CD14-positive monocyte (primary cell): ENCODE data around the gene PAFAH1B2. TPM values are rescaled to one million over a fixed set of nuclear protein-coding genes. Genes with fewer than 3 reads are reported as not detected.

Source experiments
- DNase-seq, 3 donors: peaks; one replicate each; pipeline ENCODE4 v3.0.0-alpha.2; 2011 to 2022
- H2AFZ ChIP-seq: 2 replicates; pipeline ENCODE4 v1.6.0; 2012; ENCODE audit warnings: mild to moderate bottlenecking, low read depth, low read length, inconsistent platforms; ENCODE audit not compliant: insufficient read depth, poor library complexity, severe bottlenecking
- H3K27ac ChIP-seq, 2 donors: 1 replicate in 1 of 2; 2 replicates in 1 of 2; pipeline ENCODE4 v1.5.1; 2012 to 2013; ENCODE audit warnings: low read length in 2 of 2, control low read depth in 1 of 2, inconsistent platforms in 1 of 2, low read depth in 1 of 2, mild to moderate bottlenecking in 1 of 2
- H3K27me3 ChIP-seq, 2 donors: one replicate each; pipeline versions ENCODE4 v1.6.0 to v1.6.1; 2011 to 2013; ENCODE audit warnings: low read length in 2 of 2; ENCODE audit not compliant: control insufficient read depth in 2 of 2, insufficient read depth in 2 of 2
- H3K36me3 ChIP-seq, 2 donors: replicated peaks in 1 of 2; 1 replicate in 1 of 2; 2 replicates in 1 of 2; pipeline versions ENCODE4 v1.5.1 to v1.6.1; 2012 to 2013; ENCODE audit warnings: low read length in 2 of 2, control low read depth in 1 of 2, inconsistent platforms in 1 of 2, mild to moderate bottlenecking in 1 of 2; ENCODE audit not compliant: insufficient read depth in 2 of 2, control insufficient read depth in 1 of 2
- H3K4me1 ChIP-seq, 2 donors: 1 replicate in 1 of 2; 2 replicates in 1 of 2; pipeline versions ENCODE4 v1.5.1 to v1.6.1; 2012 to 2013; ENCODE audit warnings: low read length in 2 of 2, control low read depth in 1 of 2, inconsistent platforms in 1 of 2, mild to moderate bottlenecking in 1 of 2, moderate library complexity in 1 of 2; ENCODE audit not compliant: insufficient read depth in 2 of 2, control insufficient read depth in 1 of 2
- H3K4me2 ChIP-seq: replicated peaks from 2 replicates; pipeline ENCODE3; 2012; ENCODE audit warnings: low read length, moderate library complexity, mild to moderate bottlenecking; ENCODE audit not compliant: poor library complexity, severe bottlenecking; ENCODE audit errors: extremely low read depth
- H3K4me3 ChIP-seq, 3 experiments: fragments of 200-600 bp in 1 of 3; sonication (generic) in 1 of 3; replicated peaks in 1 of 3; 1 replicate in 2 of 3; 2 replicates in 1 of 3; pipeline ENCODE4 v1.5.1; 2011 to 2013; ENCODE audit warnings: low read length in 3 of 3, mild to moderate bottlenecking in 3 of 3, control low read depth in 2 of 3, low read depth in 2 of 3, inconsistent platforms in 1 of 3, moderate library complexity in 1 of 3
- H3K79me2 ChIP-seq: 2 replicates; pipeline ENCODE4 v1.6.0; 2012; ENCODE audit warnings: mild to moderate bottlenecking, control low read depth, inconsistent platforms, low read length, moderate library complexity; ENCODE audit not compliant: insufficient read depth
- H3K9ac ChIP-seq: 2 replicates; pipeline ENCODE4 v1.6.0; 2017; ENCODE audit warnings: low read length, mild to moderate bottlenecking; ENCODE audit not compliant: insufficient read depth, poor library complexity, severe bottlenecking
- H3K9me3 ChIP-seq, 2 donors: replicated peaks in 1 of 2; 1 replicate in 1 of 2; 2 replicates in 1 of 2; pipeline versions ENCODE4 v1.5.1 to v1.6.1; 2012 to 2013; ENCODE audit warnings: low read length in 2 of 2, control low read depth in 1 of 2; ENCODE audit not compliant: control insufficient read depth in 1 of 2, insufficient read depth in 1 of 2
- H4K20me1 ChIP-seq: 2 replicates; pipeline ENCODE4 v1.6.0; 2012; ENCODE audit warnings: mild to moderate bottlenecking, low read length, control low read depth, moderate library complexity; ENCODE audit not compliant: insufficient read depth
- H3K27ac Mint-ChIP-seq, 7 donors: one replicate each; pipeline ENCODE4 v1.8.0; 2020; ENCODE audit warnings: mild to moderate bottlenecking in 7 of 7, mixed read lengths in 7 of 7, moderate library complexity in 6 of 7, inconsistent platforms in 2 of 7
- H3K27me3 Mint-ChIP-seq, 3 donors: one replicate each; pipeline ENCODE4 v1.8.0; 2021 to 2022; ENCODE audit warnings: low read depth in 3 of 3, mild to moderate bottlenecking in 3 of 3, mixed read lengths in 3 of 3, moderate library complexity in 3 of 3, inconsistent platforms in 1 of 3
- H3K36me3 Mint-ChIP-seq, 2 donors: one replicate each; pipeline ENCODE4 v1.8.0; 2020; ENCODE audit warnings: mixed read lengths in 2 of 2, inconsistent platforms in 1 of 2, mild to moderate bottlenecking in 1 of 2
- H3K4me1 Mint-ChIP-seq: one replicate; pipeline ENCODE4 v1.8.0; 2020; ENCODE audit warnings: mild to moderate bottlenecking, mixed read lengths
- H3K4me3 Mint-ChIP-seq, 2 donors: one replicate each; pipeline ENCODE4 v1.8.0; 2020; ENCODE audit warnings: mild to moderate bottlenecking in 2 of 2, mixed read lengths in 2 of 2, moderate library complexity in 1 of 2
- H3K9me3 Mint-ChIP-seq, 7 donors: one replicate each; pipeline ENCODE4 v1.8.0; 2020 to 2022; ENCODE audit warnings: mixed read lengths in 7 of 7, mild to moderate bottlenecking in 6 of 7, moderate library complexity in 6 of 7, inconsistent platforms in 2 of 7
- WGBS: methylation state at CpG from one replicate; pipeline ENCODE4 v1.1.5; 2013; ENCODE audit warnings: missing lambda C conversion rate; ENCODE audit not compliant: insufficient coverage; 5-methylcytosine and 5-hydroxymethylcytosine counted together
- intact Hi-C, 2 donors: fragments of 100-400 bp; cut with micrococcal nuclease; formaldehyde crosslinking; loops; one replicate each; pipeline versions ENCODE4 v1.15.0 to v1.15.1; 2023
- polyA plus RNA-seq, 3 donors: library from polyadenylated mRNA; depleted of rRNA in 1 of 3; unstranded in 2 of 3; stranded (reverse) in 1 of 3; fragments of 300-500 nt in 2 of 3; fragments of >200 nt in 1 of 3; fragmentation: Illumina TruSeq in 2 of 3; gene quantifications; 1 replicate in 2 of 3; 2 replicates in 1 of 3; pipeline ENCODE4 v1.2.3, GENCODE V29; 2012 to 2021
- TF ChIP-seq, protein P1 (sequence below): fragments of 200-600 bp; IDR thresholded peaks from one replicate; pipeline ENCODE4 v1.8.0; 2022; ENCODE audit warnings: antibody characterized with exemption, mild to moderate bottlenecking

PAFAH1B2 gene
- polyA plus RNA-seq, 3 donors, result 16.9 to 25.1 (median 23.7) TPM

DNA sequence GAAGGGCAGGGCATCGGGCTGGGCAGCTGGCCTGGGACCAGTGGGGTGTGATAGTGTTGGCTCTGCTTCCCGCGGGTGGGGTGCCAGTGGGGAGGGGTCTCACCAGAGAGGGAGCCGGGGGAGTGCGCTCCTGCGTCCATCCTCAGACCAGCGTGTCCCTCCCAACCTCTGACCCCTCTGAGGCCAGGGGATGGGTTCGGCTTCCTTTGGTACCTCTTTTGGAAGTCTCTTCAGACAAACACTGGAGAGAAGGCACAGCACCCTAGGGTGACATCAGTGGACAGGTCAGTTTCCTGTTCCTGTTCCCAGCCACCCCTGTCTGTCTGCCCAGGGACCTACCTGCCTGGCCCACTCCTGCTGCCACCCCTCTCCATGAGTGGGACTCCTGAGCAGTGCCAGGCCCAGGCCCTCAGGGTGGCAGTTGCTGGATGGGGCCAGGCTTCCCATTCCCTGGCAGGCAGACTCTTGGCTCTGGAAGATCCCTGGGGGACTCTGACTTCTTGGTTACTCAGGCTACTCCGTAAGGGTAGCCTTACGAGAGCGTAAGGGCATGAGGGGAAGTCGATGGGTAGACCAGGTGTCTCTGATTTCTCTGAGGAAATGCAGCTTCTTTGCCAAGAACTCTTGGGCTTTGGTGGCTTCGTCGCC lies 57.7 kb downstream of the PAFAH1B2 start:
- Histone ChIP-seq H3K27ac (peak overlapping the region in 1 of 2 donors; percentile 36), H3K4me1 (peaks cover 0 to 6% of the 10 kb centered on the region in 2 donors), H3K9me3 (no peaks in the 10 kb centered on the region), H3K9ac (peak overlapping the region; percentile 25), H3K79me2 (no peaks in the 10 kb centered on the region), H3K36me3 (peaks cover 43 to 57% of the 10 kb centered on the region in 2 donors), H4K20me1 (peaks cover 12% of the 10 kb centered on the region), H2AFZ (no peak overlapping the region), H3K4me3 (no peak overlapping the region), H3K27me3 (no peaks in the 10 kb centered on the region), H3K4me2 (no peak overlapping the region)
- Mint-ChIP-seq H3K4me3 (no peak overlapping the region), H3K27me3 (peaks cover 3 to 7% (median 6%) of the 10 kb centered on the region in 3 donors), H3K27ac (peak overlapping the region in 2 of 7 donors; percentile 18 to 70), H3K9me3 (peaks cover 0 to 3% (median 0%) of the 10 kb centered on the region in 7 donors), H3K4me1 (peaks cover 19% of the 10 kb centered on the region), H3K36me3 (peaks cover 50 to 60% of the 10 kb centered on the region in 2 donors)
- intact Hi-C loops, result no loop called here
- TF ChIP-seq, protein P1, sequence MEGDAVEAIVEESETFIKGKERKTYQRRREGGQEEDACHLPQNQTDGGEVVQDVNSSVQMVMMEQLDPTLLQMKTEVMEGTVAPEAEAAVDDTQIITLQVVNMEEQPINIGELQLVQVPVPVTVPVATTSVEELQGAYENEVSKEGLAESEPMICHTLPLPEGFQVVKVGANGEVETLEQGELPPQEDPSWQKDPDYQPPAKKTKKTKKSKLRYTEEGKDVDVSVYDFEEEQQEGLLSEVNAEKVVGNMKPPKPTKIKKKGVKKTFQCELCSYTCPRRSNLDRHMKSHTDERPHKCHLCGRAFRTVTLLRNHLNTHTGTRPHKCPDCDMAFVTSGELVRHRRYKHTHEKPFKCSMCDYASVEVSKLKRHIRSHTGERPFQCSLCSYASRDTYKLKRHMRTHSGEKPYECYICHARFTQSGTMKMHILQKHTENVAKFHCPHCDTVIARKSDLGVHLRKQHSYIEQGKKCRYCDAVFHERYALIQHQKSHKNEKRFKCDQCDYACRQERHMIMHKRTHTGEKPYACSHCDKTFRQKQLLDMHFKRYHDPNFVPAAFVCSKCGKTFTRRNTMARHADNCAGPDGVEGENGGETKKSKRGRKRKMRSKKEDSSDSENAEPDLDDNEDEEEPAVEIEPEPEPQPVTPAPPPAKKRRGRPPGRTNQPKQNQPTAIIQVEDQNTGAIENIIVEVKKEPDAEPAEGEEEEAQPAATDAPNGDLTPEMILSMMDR, result no peak
- DNase-seq, result no peak
- WGBS, result 82% methylated on average over 11 of the region's 14 CpGs

DNA sequence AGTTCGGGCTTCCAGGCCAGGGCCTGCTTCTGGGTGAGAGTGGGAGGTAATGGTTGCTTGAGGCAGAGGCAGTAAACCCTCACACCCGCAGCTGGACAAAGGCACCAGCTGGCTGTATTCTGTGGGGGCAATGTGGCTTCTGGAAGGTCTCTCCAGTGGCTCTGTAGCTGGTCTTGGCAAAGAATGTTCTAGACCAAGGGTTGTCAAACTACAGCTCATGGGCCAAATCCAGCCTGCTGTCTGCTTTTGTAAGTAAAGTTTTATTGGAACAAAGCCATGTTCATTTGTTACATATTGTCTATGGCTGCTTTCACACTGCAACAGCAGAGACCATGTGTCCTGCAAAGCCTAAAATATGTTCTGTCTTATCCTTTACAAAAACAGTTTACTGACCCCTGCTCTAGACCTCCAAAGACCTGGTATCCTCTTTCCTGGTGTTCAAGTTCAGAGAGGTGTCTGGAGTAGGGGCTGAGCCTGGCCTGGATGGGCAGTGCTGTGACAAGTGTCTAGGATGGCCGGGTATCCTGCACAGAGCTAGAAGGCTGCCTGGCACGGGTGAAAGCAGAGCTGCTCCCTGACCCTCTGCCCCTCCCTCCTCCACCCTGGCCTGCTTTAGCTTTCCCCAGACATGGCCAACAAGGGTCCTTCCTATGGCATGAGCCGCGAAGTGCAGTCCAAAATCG lies 58.4 kb downstream of the PAFAH1B2 start:
- Histone ChIP-seq H2AFZ (no peak overlapping the region), H3K9ac (no peak overlapping the region), H3K4me1 (peaks cover 0 to 6% of the 10 kb centered on the region in 2 donors), H3K27me3 (no peaks in the 10 kb centered on the region), H3K4me3 (no peak overlapping the region), H3K9me3 (no peaks in the 10 kb centered on the region), H4K20me1 (peaks cover 12% of the 10 kb centered on the region), H3K36me3 (peaks cover 38 to 49% of the 10 kb centered on the region in 2 donors), H3K4me2 (no peak overlapping the region), H3K79me2 (no peaks in the 10 kb centered on the region), H3K27ac (peak overlapping the region in 1 of 2 donors; percentile 36)
- Mint-ChIP-seq H3K27me3 (peaks cover 3 to 7% (median 4%) of the 10 kb centered on the region in 3 donors), H3K27ac (peak overlapping the region in 3 of 7 donors; percentile 18 to 70 (median 32)), H3K9me3 (peaks cover 0 to 2% (median 0%) of the 10 kb centered on the region in 7 donors), H3K36me3 (peaks cover 44 to 52% of the 10 kb centered on the region in 2 donors), H3K4me3 (no peak overlapping the region), H3K4me1 (peaks cover 17% of the 10 kb centered on the region)
- TF ChIP-seq, protein P1, result no peak
- intact Hi-C loops, result no loop called here
- WGBS, result 100% methylated on average over 5 of the region's 7 CpGs
- DNase-seq, result no peak
